HG03521 (cell line): Measurements from ENCODE around the gene HOXD4.

Source experiments
- ATAC-seq: cut with Tn5 transposase; IDR thresholded peaks from one replicate; pipeline ENCODE4 v1.9.1; 2021; ENCODE audit warnings: mild to moderate bottlenecking, moderate library complexity; ENCODE audit not compliant: unreplicated experiment

Gene HOXD4

GRCh38 chr2:176126929-176127773 lies 24.2 kb upstream of the HOXD4 start:
- ATAC-seq: no peak

- no peak for ATAC-seq
These were observed 23.6 kb upstream of the HOXD4 start for GRCh38 chr2:176127774-176128072.

- ATAC-seq: no peak
These were observed 23.0 kb upstream of the HOXD4 start for GRCh38 chr2:176128172-176128981.

- ATAC-seq: no peak
These were observed 22.2 kb upstream of the HOXD4 start, which contains the start of gene HOXD8 for GRCh38 chr2:176128982-176129796. Gene HOXD8, plus strand, starts transcription at chr2:176129705. Its CDS starts 662 bp downstream, at chr2:176130367.

- no peak for ATAC-seq
These were observed 21.6 kb upstream of the HOXD4 start for GRCh38 chr2:176129813-176130146.

GRCh38 chr2:176130147-176130956 lies 21.0 kb upstream of the HOXD4 start:
- no peak for ATAC-seq

GRCh38 chr2:176130957-176131847 lies 20.1 kb upstream of the HOXD4 start:
- ATAC-seq: no peak

- ATAC-seq: no peak
These were observed 19.5 kb upstream of the HOXD4 start for GRCh38 chr2:176131848-176132158.

GRCh38 chr2:176132205-176133171 lies 18.9 kb upstream of the HOXD4 start:
- no peak for ATAC-seq

GRCh38 chr2:176133389-176133788 lies 18.0 kb upstream of the HOXD4 start:
- ATAC-seq: no peak

- no peak for ATAC-seq
These were observed 17.3 kb upstream of the HOXD4 start for GRCh38 chr2:176134035-176134434.

- ATAC-seq: no peak
These were observed 16.3 kb upstream of the HOXD4 start for GRCh38 chr2:176135035-176135440.

- no peak for ATAC-seq
These were observed 14.7 kb upstream of the HOXD4 start for GRCh38 chr2:176136374-176137251.

- no peak for ATAC-seq
These were observed 14.1 kb upstream of the HOXD4 start for GRCh38 chr2:176137252-176137580.

GRCh38 chr2:176137906-176138305 lies 13.4 kb upstream of the HOXD4 start:
- no peak for ATAC-seq

- ATAC-seq: no peak
These were observed 12.8 kb upstream of the HOXD4 start for GRCh38 chr2:176138526-176138922.

- ATAC-seq: no peak
These were observed 12.3 kb upstream of the HOXD4 start for GRCh38 chr2:176138923-176139660.
